ENCODE data around the gene TBC1D5.

- TF ChIP-seq POLR2A (IDR thresholded peaks at IDR 0.05; ENCODE audit: extremely low read depth, insufficient read length), result no peak
- TF ChIP-seq CTCF (IDR thresholded peaks at IDR 0.05; ENCODE audit: low read depth, low read length), result no peak
- no peak for TF ChIP-seq MYC (IDR thresholded peaks at IDR 0.05; ENCODE audit: low read depth, low read length)
Measured at GRCh38 chr3:17142516-17142915, 599.9 kb downstream of the TBC1D5 start.

Measured in NB4 (cell line).